Measurements from ENCODE around the gene FARS2. TPM values are rescaled to one million over a fixed set of nuclear protein-coding genes. Genes with fewer than 3 reads are reported as not detected.

FARS2 gene
- total and polyA plus RNA-seq, 2 donors (not counting 3 experiments of a cell fraction or from before 2014, with no cell fraction given) = 20.2 to 20.5 TPM

DNA sequence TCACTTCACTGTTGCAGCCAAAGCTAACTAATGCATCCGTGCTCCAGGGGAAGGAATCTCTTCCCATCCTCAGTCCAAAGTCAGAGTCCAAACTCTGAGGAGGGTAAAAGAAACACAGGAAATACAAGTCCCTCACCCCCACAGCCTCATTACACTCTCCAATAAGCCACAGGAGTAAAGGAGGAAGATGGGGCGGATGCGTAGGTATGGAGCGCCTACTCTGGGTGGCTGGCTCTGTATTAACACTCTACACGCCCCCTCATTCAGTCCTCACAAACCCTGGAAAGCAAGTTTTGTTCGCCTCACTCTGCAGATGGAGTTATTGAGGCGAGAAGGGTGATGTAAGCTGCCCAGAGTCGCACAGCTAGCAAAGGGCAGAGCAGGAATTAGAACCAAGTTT lies 502.6 kb downstream of the FARS2 start:
- POLR2A ChIA-PET = interaction anchor here (0.5 kb wide), 1 partner anchor 10 kb away, joined by 4 read pairs; no protein-coding TSS in a partner anchor
- TF ChIP-seq EZH2 (IDR thresholded peaks at IDR 0.05; ENCODE audit: borderline replicate concordance, low read depth, low read length, severe bottlenecking) (no peak), JUN (IDR thresholded peaks at IDR 0.05; ENCODE audit: borderline replicate concordance, insufficient read depth, insufficient read length, low read depth) (no peak), POLR2AphosphoS5 (IDR thresholded peaks at IDR 0.05; ENCODE audit: insufficient read depth, low read depth, low read length) (no peak), POLR2A (IDR thresholded peaks at IDR 0.05; ENCODE audit: low read depth, low read length) (no peak), GATA2 (IDR thresholded peaks at IDR 0.05; ENCODE audit: insufficient read depth, insufficient read length, low read depth, low read length) (no peak), MYC (IDR thresholded peaks at IDR 0.05; ENCODE audit: low read depth, low read length) (no peak), FOS (IDR thresholded peaks at IDR 0.05; ENCODE audit: borderline replicate concordance, insufficient read depth, low read length) (no peak)
- TF ChIP-seq, protein P1, sequence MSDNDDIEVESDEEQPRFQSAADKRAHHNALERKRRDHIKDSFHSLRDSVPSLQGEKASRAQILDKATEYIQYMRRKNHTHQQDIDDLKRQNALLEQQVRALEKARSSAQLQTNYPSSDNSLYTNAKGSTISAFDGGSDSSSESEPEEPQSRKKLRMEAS (IDR thresholded peaks at IDR 0.05; ENCODE audit: insufficient read depth, insufficient read length) = no peak
- TF ChIP-seq, protein P2, sequence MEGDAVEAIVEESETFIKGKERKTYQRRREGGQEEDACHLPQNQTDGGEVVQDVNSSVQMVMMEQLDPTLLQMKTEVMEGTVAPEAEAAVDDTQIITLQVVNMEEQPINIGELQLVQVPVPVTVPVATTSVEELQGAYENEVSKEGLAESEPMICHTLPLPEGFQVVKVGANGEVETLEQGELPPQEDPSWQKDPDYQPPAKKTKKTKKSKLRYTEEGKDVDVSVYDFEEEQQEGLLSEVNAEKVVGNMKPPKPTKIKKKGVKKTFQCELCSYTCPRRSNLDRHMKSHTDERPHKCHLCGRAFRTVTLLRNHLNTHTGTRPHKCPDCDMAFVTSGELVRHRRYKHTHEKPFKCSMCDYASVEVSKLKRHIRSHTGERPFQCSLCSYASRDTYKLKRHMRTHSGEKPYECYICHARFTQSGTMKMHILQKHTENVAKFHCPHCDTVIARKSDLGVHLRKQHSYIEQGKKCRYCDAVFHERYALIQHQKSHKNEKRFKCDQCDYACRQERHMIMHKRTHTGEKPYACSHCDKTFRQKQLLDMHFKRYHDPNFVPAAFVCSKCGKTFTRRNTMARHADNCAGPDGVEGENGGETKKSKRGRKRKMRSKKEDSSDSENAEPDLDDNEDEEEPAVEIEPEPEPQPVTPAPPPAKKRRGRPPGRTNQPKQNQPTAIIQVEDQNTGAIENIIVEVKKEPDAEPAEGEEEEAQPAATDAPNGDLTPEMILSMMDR (IDR thresholded peaks at IDR 0.05; ENCODE audit: extremely low read depth in 1 of 2, insufficient read depth in 1 of 2, low read depth in 1 of 2, low read length in 2 of 2) = no peak
- Histone ChIP-seq H3K27ac (ENCODE audit: insufficient read depth, low read depth, low read length) (no peak overlapping the region), H3K9ac (replicated peaks; ENCODE audit: extremely low read depth, insufficient read depth, low read length) (no peak overlapping the region), H4K20me1 (replicated peaks; ENCODE audit: control insufficient read depth, extremely low read depth, insufficient read depth, low read length) (no peaks in the 10 kb centered on the region), H3K79me2 (ENCODE audit: control insufficient read depth, insufficient read depth, low read length) (no peaks in the 10 kb centered on the region), H3K4me3 (replicated peaks in 1 of 3; ENCODE audit: insufficient read depth in 1 of 3, low read depth in 1 of 3, low read length in 3 of 3) (no peak overlapping the region), H3K9me3 (replicated peaks; ENCODE audit: control insufficient read depth, insufficient read depth, low read length) (no peaks in the 10 kb centered on the region), H2AFZ (ENCODE audit: low read depth, low read length) (no peak overlapping the region), H3K27me3 (ENCODE audit: control insufficient read depth in 2 of 2, insufficient read depth in 2 of 2, low read length in 2 of 2) (no peaks in the 10 kb centered on the region), H3K9me1 (replicated peaks; ENCODE audit: control insufficient read depth, extremely low read depth, insufficient read depth, low read length) (no peaks in the 10 kb centered on the region), H3K4me1 (ENCODE audit: control insufficient read depth, extremely low read depth, insufficient read depth, low read length) (no peaks in the 10 kb centered on the region), H3K36me3 (ENCODE audit: control insufficient read depth in 2 of 2, extremely low read depth in 1 of 2, insufficient read depth in 2 of 2, low read length in 2 of 2) (no peaks in the 10 kb centered on the region), H3K4me2 (ENCODE audit: insufficient read depth, low read length) (no peak overlapping the region)
- FAIRE-seq = no peak
- BruUV-seq (replicated peaks) = no TSS peak
- intact Hi-C loops (cut with micrococcal nuclease) (no loop called here), dilution Hi-C loops (cut with MboI; ENCODE audit: extremely low pct_ligation_motif_present, low sequenced_read_pairs) (no loop called here)
- DNase-seq (ENCODE audit: low read depth, low spot score) = no peak
- CTCF ChIA-PET = interaction anchor here (4.1 kb wide), 1 partner anchor 293 kb away, joined by 34 read pairs; no protein-coding TSS in a partner anchor
